UCSD-AML1 (cell line): ENCODE measurements around the gene PPME1.

Experiments used
- DNase-seq: peaks from one replicate; lab custom pipeline; 2025; ENCODE audit not compliant: unreplicated experiment; lab: John Stamatoyannopoulos, UW

PPME1 gene

GRCh38 chr11:74278721-74279161, 107.7 kb downstream of the PPME1 start:
- DNase-seq, result no peak

GRCh38 chr11:74279256-74279655, 108.2 kb downstream of the PPME1 start:
- no peak for DNase-seq

- DNase-seq, result no peak
Measured at GRCh38 chr11:74280494-74280893, 109.4 kb downstream of the PPME1 start.

GRCh38 chr11:74282421-74282820, 111.3 kb downstream of the PPME1 start:
- no peak for DNase-seq

DNA sequence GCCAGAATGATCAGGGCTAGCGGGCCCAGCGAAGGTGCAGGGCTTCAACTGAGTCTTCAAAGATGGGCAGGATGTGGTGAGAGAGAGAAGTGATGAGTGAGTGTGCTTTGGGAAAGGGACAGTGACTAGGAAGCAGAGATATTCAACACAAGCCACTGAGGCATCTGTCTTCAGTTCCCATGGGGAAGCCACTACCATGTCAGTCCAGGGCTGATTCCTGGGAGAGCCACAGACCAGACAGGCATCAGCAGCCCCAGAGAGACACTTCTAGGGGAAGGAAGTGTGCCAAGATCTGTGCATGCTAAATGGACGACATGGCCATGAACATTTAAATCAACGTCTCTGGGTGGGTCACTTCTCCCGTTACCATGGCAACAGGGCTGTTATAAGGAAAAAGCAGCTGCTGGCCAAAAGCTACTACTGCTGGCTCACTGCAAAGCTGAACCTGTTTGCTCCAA, 111.9 kb downstream of the PPME1 start:
- DNase-seq, result no peak

GRCh38 chr11:74283580-74284180, 112.6 kb downstream of the PPME1 start:
- no peak for DNase-seq

DNA sequence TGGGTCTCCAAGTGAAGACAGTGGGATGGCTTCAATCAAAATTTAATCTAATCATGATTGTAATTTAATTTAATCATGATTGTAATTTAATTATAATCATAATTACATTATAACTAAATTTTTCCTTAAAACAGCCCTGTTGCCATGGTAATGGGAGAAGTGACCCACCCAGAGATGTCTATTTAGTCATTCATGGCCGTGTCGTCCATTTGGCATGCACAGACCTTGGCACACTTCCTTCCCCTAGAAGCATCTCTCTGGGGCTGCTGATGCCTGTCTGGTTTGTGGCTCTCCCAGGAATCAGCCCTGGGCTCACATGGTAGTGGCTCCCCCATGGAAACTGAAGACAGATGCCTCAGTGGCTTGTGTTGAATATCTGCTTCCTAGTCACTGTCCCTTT, 113.4 kb downstream of the PPME1 start:
- DNase-seq, result no peak

DNA sequence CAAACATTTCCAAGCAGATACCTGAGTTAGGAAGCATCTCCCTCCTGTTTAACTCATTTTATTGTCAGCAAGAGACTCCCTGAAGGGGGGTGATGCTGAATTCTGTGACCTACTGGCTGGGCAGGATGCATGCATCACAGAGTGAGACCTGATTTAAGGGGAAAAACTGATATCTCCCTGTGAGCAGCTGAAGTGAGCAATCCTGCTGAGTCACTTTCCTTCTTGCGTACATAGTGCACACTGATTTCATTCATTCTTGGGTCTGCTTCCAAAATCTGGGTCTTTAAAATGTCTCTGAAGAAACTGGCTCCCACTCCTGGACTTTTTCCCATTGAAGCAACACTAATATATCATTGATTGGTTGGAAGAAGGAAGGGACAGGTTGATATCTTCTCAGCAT, 117.1 kb downstream of the PPME1 start:
- DNase-seq, result no peak

- DNase-seq, result no peak
Measured at GRCh38 chr11:74288911-74289310, 117.8 kb downstream of the PPME1 start.

- DNase-seq, result no peak
Measured at GRCh38 chr11:74297484-74297883, 126.4 kb downstream of the PPME1 start.

- no peak for DNase-seq
Measured at GRCh38 chr11:74299015-74299414, 127.9 kb downstream of the PPME1 start.
